Naive thymus-derived CD8-positive, alpha-beta T cell (primary cell): ENCODE data around the gene MYO1H. TPM values are rescaled to one million over a fixed set of nuclear protein-coding genes. Genes with fewer than 3 reads are reported as not detected.
A peak's percentile ranks its signal among the peaks of the same experiment; 100 is the strongest.

Source experiments
- ATAC-seq, 2 donors: fragments of 150-1000 bp; cut with Tn5 transposase in 1 of 2; sonication (Bioruptor Pico), chemical (Tn5 transposase) in 1 of 2; 1 replicate in 1 of 2; 2 replicates in 1 of 2; pipeline ENCODE4 v1.10.0; 2021; ENCODE audit warnings: mild to moderate bottlenecking in 2 of 2, moderate library complexity in 2 of 2
- POLR2A ChIA-PET: fragments of 350-600 bp; sonication (Branson Sonifier 250); formaldehyde crosslinking; loops from one replicate; lab custom pipeline; 2021; ENCODE audit warnings: antibody characterized with exemption; lab: Charles Lee
- DNase-seq, 10 donors: peaks; one replicate each; pipeline versions ENCODE4 v3.0.0 to v3.0.0-alpha.2; 2020 to 2022
- H3K27ac Mint-ChIP-seq, 10 donors: one replicate each; pipeline ENCODE4 v1.8.0; 2020 to 2022; ENCODE audit warnings: mild to moderate bottlenecking in 10 of 10, mixed read lengths in 10 of 10, moderate library complexity in 4 of 10, inconsistent platforms in 1 of 10
- H3K27me3 Mint-ChIP-seq, 5 donors: one replicate each; pipeline ENCODE4 v1.8.0; 2021 to 2022; ENCODE audit warnings: mixed read lengths in 5 of 5
- H3K36me3 Mint-ChIP-seq, 3 donors: one replicate each; pipeline ENCODE4 v1.8.0; 2020 to 2022; ENCODE audit warnings: mixed read lengths in 3 of 3, mild to moderate bottlenecking in 2 of 3, inconsistent platforms in 1 of 3
- H3K4me1 Mint-ChIP-seq, 4 donors: one replicate each; pipeline ENCODE4 v1.8.0; 2021 to 2022; ENCODE audit warnings: mixed read lengths in 4 of 4
- H3K4me3 Mint-ChIP-seq, 10 donors: one replicate each; pipeline ENCODE4 v1.8.0; 2020 to 2022; ENCODE audit warnings: mild to moderate bottlenecking in 10 of 10, mixed read lengths in 10 of 10, moderate library complexity in 6 of 10, inconsistent platforms in 1 of 10
- H3K9me3 Mint-ChIP-seq, 9 donors: one replicate each; pipeline ENCODE4 v1.8.0; 2020 to 2022; ENCODE audit warnings: mixed read lengths in 9 of 9, mild to moderate bottlenecking in 3 of 9, inconsistent platforms in 1 of 9, moderate library complexity in 1 of 9
- polyA plus RNA-seq, 3 donors: library from polyadenylated mRNA; unstranded; fragments of 300-500 nt; fragmentation: Illumina TruSeq; gene quantifications; one replicate each; pipeline ENCODE4 v1.2.3, GENCODE V29; 2021
- total RNA-seq, 8 experiments: library from RNA in 2 of 8; stranded (reverse) in 2 of 8; gene quantifications; one replicate each; pipeline ENCODE4 v1.2.3 and lab custom pipeline; 2021 to 2026

The MYO1H gene
- total and polyA plus RNA-seq, 5 experiments from 2014 or later = not detected

GRCh38 chr12:109483346-109483745 is 135.6 kb downstream of the MYO1H start:
- Mint-ChIP-seq H3K4me1 (peaks cover 7 to 18% (median 15%) of the 10 kb centered on the region in 4 donors), H3K27me3 (no peaks in the 10 kb centered on the region), H3K27ac (no peak overlapping the region), H3K36me3 (peaks cover 0 to 58% (median 14%) of the 10 kb centered on the region in 3 donors), H3K9me3 (no peaks in the 10 kb centered on the region), H3K4me3 (no peak overlapping the region)
- POLR2A ChIA-PET = no interaction called here
- DNase-seq = no peak
- no peak for ATAC-seq

- POLR2A ChIA-PET = no interaction called here
- H3K9me3 Mint-ChIP-seq = no peaks in the 10 kb centered on the region
These were observed 137.5 kb downstream of the MYO1H start for GRCh38 chr12:109485201-109485600.

GRCh38 chr12:109487181-109488050 is 139.7 kb downstream of the MYO1H start:
- H3K27me3 Mint-ChIP-seq = no peaks in the 10 kb centered on the region
- no peak for ATAC-seq

More at GRCh38 chr12:109485201-109485600, 137.5 kb downstream of the MYO1H start:
- Mint-ChIP-seq H3K4me3 (no peak overlapping the region), H3K27me3 (no peaks in the 10 kb centered on the region), H3K27ac (no peak overlapping the region), H3K36me3 (peaks cover 5 to 77% (median 20%) of the 10 kb centered on the region in 3 donors), H3K4me1 (no peaks in the 10 kb centered on the region)
- no peak for DNase-seq
- ATAC-seq = no peak

GRCh38 chr12:109488051-109488665 is 140.5 kb downstream of the MYO1H start:
- H3K36me3 Mint-ChIP-seq = peaks cover 5 to 94% (median 25%) of the 10 kb centered on the region in 3 donors
- H3K4me1 Mint-ChIP-seq = no peaks in the 10 kb centered on the region
- no peak for DNase-seq
- H3K27ac Mint-ChIP-seq = peak overlapping the region in 1 of 10 donors; percentile 34
- H3K9me3 Mint-ChIP-seq = no peaks in the 10 kb centered on the region
- H3K27me3 Mint-ChIP-seq = no peaks in the 10 kb centered on the region
- H3K4me3 Mint-ChIP-seq = no peak overlapping the region
- ATAC-seq = no peak
- POLR2A ChIA-PET = no interaction called here

More at GRCh38 chr12:109487181-109488050, 139.7 kb downstream of the MYO1H start:
- Mint-ChIP-seq H3K4me3 (no peak overlapping the region), H3K36me3 (peaks cover 5 to 94% (median 25%) of the 10 kb centered on the region in 3 donors), H3K4me1 (no peaks in the 10 kb centered on the region), H3K9me3 (no peaks in the 10 kb centered on the region), H3K27ac (no peak overlapping the region)
- DNase-seq = no peak
- POLR2A ChIA-PET = no interaction called here

- Mint-ChIP-seq H3K4me1 (peaks cover 0 to under 1% (median 0%) of the 10 kb centered on the region in 4 donors), H3K27ac (no peak overlapping the region), H3K27me3 (no peaks in the 10 kb centered on the region), H3K36me3 (peaks cover 5 to 91% (median 20%) of the 10 kb centered on the region in 3 donors), H3K4me3 (no peak overlapping the region), H3K9me3 (no peaks in the 10 kb centered on the region)
- DNase-seq = no peak
- POLR2A ChIA-PET = no interaction called here
- ATAC-seq = no peak
These were observed 141.6 kb downstream of the MYO1H start for GRCh38 chr12:109489016-109489954.

- Mint-ChIP-seq H3K4me3 (no peak overlapping the region), H3K9me3 (no peaks in the 10 kb centered on the region), H3K36me3 (peaks cover 5 to 91% (median 28%) of the 10 kb centered on the region in 3 donors), H3K27me3 (no peaks in the 10 kb centered on the region), H3K27ac (peak overlapping the region in 3 of 10 donors; percentile 38 to 61 (median 51)), H3K4me1 (peaks cover 0 to 2% (median 0%) of the 10 kb centered on the region in 4 donors)
- no peak for ATAC-seq
- DNase-seq = no peak
- POLR2A ChIA-PET = interaction anchor here (0.5 kb wide), 1 partner anchor 84 kb away, joined by 7 read pairs; no protein-coding TSS in a partner anchor
These were observed 142.4 kb downstream of the MYO1H start for GRCh38 chr12:109489955-109490565.

- ATAC-seq = no peak
These were observed 144.0 kb downstream of the MYO1H start for GRCh38 chr12:109491671-109492070.

GRCh38 chr12:109492371-109492770 is 144.7 kb downstream of the MYO1H start:
- H3K4me3 Mint-ChIP-seq = no peak overlapping the region
- POLR2A ChIA-PET = no interaction called here
- DNase-seq (no peak), ATAC-seq (no peak)
- no peaks in the 10 kb centered on the region for H3K27me3 Mint-ChIP-seq
- H3K36me3 Mint-ChIP-seq = peaks cover 5 to 87% (median 32%) of the 10 kb centered on the region in 3 donors
- H3K9me3 Mint-ChIP-seq = no peaks in the 10 kb centered on the region
- H3K27ac Mint-ChIP-seq = no peak overlapping the region
- peaks cover 0 to 3% (median 1%) of the 10 kb centered on the region in 4 donors for H3K4me1 Mint-ChIP-seq

More at GRCh38 chr12:109491671-109492070, 144.0 kb downstream of the MYO1H start:
- POLR2A ChIA-PET = no interaction called here
- no peak overlapping the region for H3K4me3 Mint-ChIP-seq
- H3K27me3 Mint-ChIP-seq = no peaks in the 10 kb centered on the region
- peaks cover 0 to 3% (median 1%) of the 10 kb centered on the region in 4 donors for H3K4me1 Mint-ChIP-seq
- peaks cover 5 to 90% (median 34%) of the 10 kb centered on the region in 3 donors for H3K36me3 Mint-ChIP-seq
- no peak for DNase-seq
- no peaks in the 10 kb centered on the region for H3K9me3 Mint-ChIP-seq
- no peak overlapping the region for H3K27ac Mint-ChIP-seq

GRCh38 chr12:109493090-109493489 is 145.4 kb downstream of the MYO1H start:
- Mint-ChIP-seq H3K27ac (peak overlapping the region in 1 of 10 donors; percentile 64), H3K9me3 (no peaks in the 10 kb centered on the region), H3K27me3 (no peaks in the 10 kb centered on the region), H3K36me3 (peaks cover 5 to 87% (median 36%) of the 10 kb centered on the region in 3 donors), H3K4me1 (peaks cover 0 to 3% (median 2%) of the 10 kb centered on the region in 4 donors), H3K4me3 (no peak overlapping the region)
- DNase-seq (no peak), ATAC-seq (no peak)
- POLR2A ChIA-PET = no interaction called here

GRCh38 chr12:109493938-109494337 is 146.2 kb downstream of the MYO1H start:
- POLR2A ChIA-PET = no interaction called here
- no peaks in the 10 kb centered on the region for H3K27me3 Mint-ChIP-seq
- no peaks in the 10 kb centered on the region for H3K9me3 Mint-ChIP-seq
- no peak overlapping the region for H3K4me3 Mint-ChIP-seq
- H3K36me3 Mint-ChIP-seq = peaks cover 4 to 87% (median 37%) of the 10 kb centered on the region in 3 donors
- no peak for DNase-seq
- peaks cover 0 to 3% (median 3%) of the 10 kb centered on the region in 4 donors for H3K4me1 Mint-ChIP-seq
- ATAC-seq = no peak
- no peak overlapping the region for H3K27ac Mint-ChIP-seq

GRCh38 chr12:109494348-109494881 is 146.7 kb downstream of the MYO1H start:
- H3K27me3 Mint-ChIP-seq = no peaks in the 10 kb centered on the region
- no peak for DNase-seq
- H3K27ac Mint-ChIP-seq = peak overlapping the region in 1 of 10 donors; percentile 17
- no peak for ATAC-seq
- POLR2A ChIA-PET = no interaction called here
- peaks cover 0 to 3% (median 3%) of the 10 kb centered on the region in 4 donors for H3K4me1 Mint-ChIP-seq
- H3K36me3 Mint-ChIP-seq = peaks cover 0 to 87% (median 35%) of the 10 kb centered on the region in 3 donors
- no peaks in the 10 kb centered on the region for H3K9me3 Mint-ChIP-seq
- H3K4me3 Mint-ChIP-seq = no peak overlapping the region
